ENCODE results near the gene RHOG. TPM values are rescaled to one million over a fixed set of nuclear protein-coding genes. Genes with fewer than 3 reads are reported as not detected.
"Not testable (repeated sequence)": the region's sequence is repeated elsewhere in the genome, so short reads cannot be mapped to it uniquely, and the experiment has no call there.

RHOG gene
- total RNA-seq, 1 donor from 2014 or later: 25.6 TPM

DNA sequence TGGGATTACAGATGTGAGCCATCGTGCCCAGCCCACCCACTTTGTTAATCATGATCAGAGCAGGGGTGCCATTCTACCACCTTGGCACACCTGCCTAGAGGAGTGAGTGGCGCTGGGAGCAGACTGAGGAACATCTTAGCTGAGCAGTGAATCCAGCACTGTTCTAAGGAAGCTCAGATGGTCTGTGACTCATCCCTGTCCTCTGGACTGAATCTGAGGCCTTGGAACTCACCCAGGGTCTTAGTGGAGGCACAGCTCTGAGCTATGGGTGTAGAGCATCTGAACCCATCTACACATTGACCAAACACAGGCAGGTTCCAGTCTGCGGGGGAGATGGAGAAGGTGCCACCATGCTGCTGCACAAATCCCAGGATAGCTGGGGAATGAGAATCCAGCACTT is 17.5 kb downstream of the RHOG start:
- ATAC-seq: no peak
- DNase-seq (ENCODE audit: missing footprints): no peak
- intact Hi-C loops (cut with DNase I): no loop called here

DNA sequence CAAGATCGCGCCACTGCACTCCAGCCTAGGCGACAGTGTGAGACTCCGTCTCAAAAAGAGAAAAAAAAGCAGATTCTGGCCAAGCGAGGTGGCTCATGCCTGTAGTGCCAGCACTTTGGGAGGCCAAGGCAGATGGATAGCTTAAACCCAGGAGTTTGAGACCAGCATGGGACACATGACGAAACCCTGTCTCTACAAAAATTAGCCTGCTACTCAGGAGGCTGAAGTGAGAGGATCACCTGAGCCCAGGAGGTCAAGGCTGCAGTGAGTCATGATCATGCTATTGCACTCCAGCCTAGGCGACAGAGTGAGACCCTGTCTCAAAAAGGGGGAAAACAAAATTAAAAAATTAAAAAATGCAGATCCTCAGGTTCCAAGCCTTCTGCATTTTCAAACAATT is 18.4 kb downstream of the RHOG start:
- DNase-seq (ENCODE audit: missing footprints) (no peak), ATAC-seq (no peak)

DNA sequence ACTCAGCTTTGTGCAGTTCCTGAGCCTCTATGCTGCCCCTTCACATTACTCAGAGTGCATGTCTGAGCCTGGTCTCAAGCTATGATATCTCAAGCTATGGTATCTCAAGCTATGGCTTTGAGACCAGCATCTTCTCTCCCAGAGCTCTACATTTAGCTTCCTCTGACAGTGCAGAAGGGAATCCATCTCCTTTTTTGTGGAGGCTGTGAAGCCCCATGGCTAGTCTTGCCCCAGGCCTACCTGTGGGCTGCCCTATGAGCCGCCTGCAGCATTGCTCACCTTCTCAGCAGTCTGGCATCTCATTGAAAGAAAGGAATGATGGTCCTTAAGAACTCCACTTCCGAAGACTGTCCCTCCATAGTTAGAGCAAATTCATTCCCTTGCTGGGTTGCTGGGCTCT is 19.8 kb downstream of the RHOG start:
- DNase-seq (ENCODE audit: missing footprints) (no peak), ATAC-seq (no peak)
- intact Hi-C loops (cut with DNase I): no loop called here

More for the DNA sequence above, 18.4 kb downstream of the RHOG start:
- intact Hi-C loops (cut with DNase I): no loop called here

DNA sequence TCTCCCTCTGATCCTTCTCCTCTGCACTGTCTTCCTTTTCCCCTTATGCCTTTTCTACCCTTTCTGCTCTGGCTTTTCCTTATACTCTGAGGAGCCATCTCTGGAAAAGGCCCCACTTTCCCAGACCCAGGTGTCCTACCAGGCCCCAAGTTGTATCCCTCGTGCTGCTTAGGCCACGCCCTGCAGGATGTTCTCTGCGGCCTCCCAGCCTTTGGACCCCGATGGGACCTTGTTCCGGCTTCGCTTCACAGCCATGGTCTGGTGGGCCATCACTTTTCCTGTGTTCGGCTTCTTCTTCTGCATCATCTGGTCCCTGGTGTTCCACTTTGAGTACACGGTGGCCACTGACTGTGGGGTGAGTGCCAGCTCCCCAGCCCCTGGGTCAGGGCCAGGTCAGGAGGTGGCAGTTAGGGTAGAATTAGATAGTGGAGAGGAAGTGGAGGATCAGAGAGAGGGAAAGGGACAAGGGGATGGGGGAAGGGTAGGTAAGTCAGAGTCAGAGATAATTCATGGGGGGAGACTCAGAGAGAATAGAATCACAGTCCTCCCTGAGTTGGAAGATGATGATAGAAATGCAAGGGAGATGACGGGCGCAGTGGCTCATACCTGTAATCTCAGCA is 23.5 kb downstream of the RHOG start:
- DNase-seq (ENCODE audit: missing footprints): no peak
- ATAC-seq: no peak
- intact Hi-C loops (cut with DNase I): no loop called here

DNA sequence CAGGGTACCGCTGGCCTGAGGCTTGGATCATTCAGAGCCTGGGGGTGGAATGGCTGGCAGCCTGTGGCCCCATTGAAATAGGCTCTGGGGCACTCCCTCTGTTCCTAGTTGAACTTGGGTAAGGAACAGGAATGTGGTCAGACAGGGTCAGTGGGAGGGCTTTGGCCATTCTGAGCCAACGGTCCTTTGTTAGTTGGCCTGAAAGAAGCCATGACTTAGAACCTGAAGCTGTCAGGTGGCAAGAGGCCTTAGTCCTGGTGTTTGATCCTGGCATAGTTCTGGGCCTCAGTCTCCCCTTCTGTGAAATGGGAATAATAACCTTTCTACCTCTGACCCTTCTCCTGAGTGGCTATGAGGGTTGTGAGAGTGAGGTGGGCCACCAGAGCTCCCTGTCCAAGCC is 24.1 kb downstream of the RHOG start:
- intact Hi-C loops (cut with DNase I): no loop called here
- ATAC-seq (no peak), DNase-seq (ENCODE audit: missing footprints) (no peak)

DNA sequence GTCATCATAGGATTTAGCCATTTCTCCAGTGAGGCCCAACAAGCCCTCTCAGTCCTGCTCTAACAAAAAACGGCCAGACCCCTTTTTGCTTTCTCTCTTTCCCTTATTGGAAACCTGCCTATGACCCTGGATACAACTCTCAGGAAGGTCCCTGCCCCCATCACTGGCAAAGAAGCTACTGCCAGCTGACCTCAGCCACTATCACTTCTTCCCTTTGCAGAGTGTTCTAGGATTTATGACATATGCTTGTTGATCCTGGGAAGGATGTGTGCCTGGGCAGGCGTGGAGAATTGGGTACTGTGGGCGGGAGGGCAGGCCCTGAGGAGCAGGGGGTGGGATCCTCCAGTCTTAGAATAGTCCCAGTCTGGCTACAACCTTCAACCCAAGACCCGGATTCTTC is 24.9 kb downstream of the RHOG start:
- ATAC-seq (peak; percentile 53), DNase-seq (ENCODE audit: missing footprints) (no peak)
- intact Hi-C loops (cut with DNase I): no loop called here

DNA sequence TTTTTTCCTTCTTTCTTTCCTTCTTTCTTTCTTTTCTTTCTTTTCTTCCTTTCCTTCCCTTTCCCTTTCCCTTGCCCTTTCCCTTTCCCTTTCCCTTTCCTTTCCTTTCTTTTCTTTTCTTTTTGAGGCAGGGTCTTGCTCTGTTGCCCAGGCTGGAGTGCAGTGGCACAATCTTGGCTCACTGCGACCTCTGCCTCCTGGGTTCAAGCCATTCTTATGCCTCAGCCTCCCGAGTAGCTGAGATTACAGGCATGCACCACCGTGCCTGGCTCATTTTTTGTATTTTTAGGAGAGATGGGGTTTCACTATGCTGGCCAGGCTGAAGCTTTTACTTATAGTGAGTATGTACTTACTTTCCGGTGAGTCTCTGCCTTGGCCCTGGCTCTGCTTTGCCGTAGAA is 25.9 kb downstream of the RHOG start:
- DNase-seq (ENCODE audit: missing footprints); intact Hi-C loops (cut with DNase I); ATAC-seq: not testable (repeated sequence)

DNA sequence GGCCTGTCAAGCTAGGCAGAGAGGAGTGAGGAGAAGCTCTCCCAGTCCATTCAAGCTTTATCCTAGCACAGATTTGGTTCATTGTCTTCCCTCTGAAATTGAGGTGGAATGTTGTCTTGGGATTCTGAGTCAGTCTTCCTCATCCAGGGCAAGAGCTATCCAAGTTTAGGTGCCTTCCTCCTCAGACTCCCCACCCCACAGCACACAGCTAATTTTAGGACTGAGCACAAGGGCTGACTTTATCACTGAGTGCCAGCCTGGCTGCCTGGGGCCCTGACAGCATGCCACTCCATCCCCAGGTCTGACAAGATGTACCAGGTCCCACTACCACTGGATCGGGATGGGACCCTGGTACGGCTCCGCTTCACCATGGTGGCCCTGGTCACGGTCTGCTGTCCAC is 29.8 kb downstream of the RHOG start:
- DNase-seq (ENCODE audit: missing footprints): no peak
- peak; percentile 55 for ATAC-seq

DNA sequence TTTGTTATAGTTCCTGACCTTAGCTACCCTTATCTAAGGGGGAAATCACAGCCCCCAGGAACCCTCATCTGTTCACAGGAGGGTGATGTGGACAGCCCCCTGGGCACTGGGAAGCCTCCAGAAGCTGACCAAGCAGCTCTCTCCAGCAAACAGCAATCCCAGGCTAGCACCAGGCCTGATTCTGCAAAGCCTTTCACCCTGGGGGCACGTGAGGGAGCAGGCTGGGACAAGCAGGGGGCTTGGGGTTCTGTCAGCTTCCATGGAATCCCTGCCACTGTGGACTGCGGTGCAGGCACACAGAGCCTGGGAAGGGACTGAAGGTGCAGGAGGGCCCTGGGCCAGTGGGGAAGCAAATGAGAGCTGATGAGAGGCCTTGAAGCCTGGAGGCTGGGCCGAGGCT is 30.3 kb downstream of the RHOG start:
- intact Hi-C loops (cut with DNase I): no loop called here
- no peak for ATAC-seq
- DNase-seq (ENCODE audit: missing footprints): no peak

More for the DNA sequence above, 29.8 kb downstream of the RHOG start:
- intact Hi-C loops (cut with DNase I): no loop called here

DNA sequence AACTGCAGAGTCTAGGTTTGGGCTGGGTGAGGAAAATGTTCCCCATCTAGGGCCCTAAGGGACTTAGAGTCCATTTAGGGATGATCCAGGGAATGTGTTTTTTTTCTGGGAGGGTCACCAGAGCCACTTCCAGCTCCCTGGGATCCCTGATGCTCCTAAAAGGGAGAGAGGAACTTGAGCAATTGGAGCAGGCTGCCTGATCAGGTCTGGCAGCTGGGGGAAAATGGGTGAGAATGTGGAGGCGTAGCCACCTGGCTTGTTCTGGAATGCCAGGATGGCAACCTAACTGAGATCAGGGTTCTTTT is 31.2 kb downstream of the RHOG start:
- no peak for DNase-seq (ENCODE audit: missing footprints)
- intact Hi-C loops (cut with DNase I): no loop called here
- no peak for ATAC-seq

DNA sequence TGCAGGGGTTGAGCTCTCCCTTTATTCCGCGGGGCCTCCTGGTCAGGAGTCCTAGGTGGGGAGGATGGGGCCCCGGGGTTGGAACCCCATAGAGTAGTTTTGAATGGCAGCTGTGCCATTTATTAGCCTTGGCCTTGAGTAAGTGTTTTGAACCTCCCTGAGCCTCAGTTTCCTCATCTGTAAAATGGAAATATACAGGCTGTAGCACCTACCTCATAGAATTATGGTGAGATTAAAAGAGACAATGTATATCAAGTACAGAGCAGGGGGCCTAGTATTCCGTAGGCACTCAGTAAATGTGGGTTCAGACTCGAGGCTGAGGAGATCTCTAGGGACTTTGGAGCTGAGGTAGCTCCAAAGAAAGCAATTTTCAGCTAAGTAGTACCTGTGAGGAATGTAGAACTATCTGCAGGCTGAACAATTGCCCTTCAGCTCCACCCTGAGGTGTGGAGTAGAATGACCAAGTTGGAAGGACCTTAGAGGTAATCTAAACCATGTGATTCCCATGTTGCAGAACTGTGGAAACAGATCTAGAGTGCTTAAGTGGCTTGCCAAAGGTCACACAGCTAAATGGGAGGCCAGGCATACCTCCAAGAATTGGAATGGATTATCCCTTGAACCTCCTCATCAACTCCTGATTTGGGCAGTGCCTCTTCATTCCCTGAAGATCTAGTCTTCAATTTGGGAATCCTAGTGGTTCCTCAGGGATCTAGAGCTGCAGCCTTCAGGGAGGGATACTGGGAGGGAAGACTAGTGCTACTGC is 31.7 kb downstream of the RHOG start:
- intact Hi-C loops (cut with DNase I): no loop called here
- peak; percentile 51 for ATAC-seq
- DNase-seq (ENCODE audit: missing footprints): no peak

DNA sequence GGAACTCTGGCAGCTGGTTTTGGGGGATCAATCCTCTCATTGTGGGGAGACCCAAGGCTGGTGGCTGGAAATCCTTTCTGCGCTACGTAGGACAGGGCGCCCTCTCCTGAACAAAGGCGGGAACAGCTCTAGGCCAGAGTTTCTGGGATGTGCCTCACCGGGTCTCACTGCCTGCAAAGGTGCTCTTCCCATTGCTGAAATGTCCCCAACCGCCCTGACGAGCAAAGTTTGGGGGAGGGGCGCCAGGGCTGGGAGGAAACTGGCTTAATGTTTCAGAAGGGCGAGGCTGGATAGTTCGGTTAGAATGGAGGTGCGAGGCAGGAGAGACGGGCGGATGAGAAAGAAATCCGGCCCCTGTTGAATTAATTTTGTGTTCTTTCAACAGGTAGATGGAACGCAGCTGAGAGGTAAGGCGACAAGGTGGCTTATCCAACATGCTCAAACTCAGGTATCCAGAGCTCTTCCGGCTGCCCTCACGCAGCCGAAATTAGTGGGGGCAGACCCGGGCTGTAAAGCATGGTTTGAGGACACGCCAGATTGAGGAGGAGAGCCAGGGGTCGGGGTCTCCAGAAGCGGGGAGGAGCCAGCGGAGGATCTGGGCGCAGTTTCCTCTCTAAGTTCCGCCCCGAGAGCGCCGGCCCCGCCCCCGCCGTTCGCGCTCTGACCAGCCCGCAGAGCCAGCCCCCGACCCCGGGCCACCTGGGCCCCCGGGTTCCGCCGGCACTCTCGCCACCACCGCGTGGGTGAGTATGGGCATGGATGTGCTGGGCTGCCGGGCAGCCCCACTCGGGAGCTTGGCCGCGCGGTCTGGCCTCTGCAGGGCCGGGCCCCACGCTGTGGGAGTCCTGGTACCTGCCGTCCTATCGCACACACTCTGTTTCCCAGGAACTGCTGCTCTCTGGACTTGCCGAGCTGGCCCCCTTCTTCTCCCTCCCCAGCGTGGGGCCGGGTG is 32.6 kb downstream of the RHOG start, which contains the start of gene PGAP2:
Gene PGAP2 (plus strand): TSS at position 652 of the 952 bp plus-strand sequence. CDS start 2,700 bp downstream, outside the sequence.
- DNase-seq (ENCODE audit: missing footprints) (peak; percentile 89), ATAC-seq (peak; percentile 69)
- intact Hi-C loops (cut with DNase I): no loop called here

DNA sequence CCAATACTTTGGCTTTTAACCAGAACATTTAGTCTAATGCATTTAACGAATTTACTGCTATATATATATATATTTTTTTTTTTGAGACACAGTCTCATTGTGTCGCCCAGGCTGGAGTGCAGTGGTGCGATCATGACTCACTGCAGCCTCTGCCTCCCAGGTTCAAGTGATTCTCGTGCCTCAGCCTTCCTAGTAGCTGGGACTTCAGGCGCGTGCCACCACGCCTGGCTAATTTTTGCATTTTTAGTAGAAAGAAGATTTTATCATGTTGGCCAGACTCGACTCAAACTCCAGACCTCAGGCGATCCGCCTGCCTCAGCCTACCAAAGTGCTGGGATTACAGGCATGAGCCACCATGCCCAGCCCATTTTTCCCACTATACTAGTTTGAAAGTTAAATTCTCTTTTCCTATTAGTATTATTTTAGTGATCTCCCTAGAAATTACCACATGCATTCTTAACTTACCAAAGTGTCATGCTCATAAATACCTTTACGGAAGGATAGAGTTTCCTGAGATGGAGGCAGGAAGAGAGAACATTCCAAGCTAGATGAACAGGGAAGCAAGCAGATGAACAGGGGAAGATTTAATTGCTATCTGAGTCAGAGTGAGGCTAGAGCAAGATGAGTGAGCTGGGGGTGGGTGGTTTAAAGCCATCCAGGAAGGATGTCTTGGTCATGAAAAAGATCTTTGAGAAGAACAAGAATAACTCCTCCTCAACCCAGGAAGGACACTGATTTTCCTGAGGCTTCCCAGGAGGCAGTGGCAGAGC is 36.8 kb downstream of the RHOG start:
- intact Hi-C loops (cut with DNase I): no loop called here
- DNase-seq (ENCODE audit: missing footprints) (no peak), ATAC-seq (no peak)

DNA sequence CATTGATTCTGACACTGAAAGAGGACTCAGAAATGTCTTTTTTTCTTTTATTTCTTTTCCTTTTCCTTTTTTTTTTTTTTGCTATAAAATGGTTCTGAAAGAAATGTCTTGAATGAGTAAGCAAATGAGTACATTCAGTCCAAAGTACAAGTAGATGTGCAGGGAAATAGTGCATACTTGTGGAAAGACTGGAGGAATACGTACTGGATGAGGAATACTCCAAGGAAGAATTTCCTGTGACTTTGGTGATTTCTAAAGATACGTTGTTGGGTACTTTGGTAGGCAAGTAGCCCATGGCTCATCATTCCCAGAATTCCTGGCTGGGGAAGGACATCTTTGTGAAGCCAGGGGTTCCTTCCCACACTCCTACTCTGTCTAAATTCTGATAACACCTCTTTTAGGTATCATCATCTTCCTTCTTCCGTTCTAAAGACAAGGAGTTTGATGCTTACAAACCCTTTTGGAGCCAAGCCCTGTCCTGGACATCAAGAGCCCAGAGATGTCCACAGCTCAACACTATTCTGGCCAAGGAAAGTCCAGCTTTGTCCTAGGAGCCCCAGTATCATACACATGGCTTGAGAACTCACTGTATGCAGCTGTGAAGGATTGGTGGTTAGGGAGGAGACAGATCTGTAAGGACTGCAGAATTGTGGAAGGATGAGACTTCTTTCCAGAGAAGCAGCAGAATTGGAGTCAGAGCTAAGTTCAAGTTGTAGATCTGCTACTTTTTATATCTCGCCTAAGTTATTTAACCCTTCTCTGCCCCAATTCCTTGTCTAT is 38.6 kb downstream of the RHOG start:
- ATAC-seq (no peak), DNase-seq (ENCODE audit: missing footprints) (no peak)
- intact Hi-C loops (cut with DNase I): no loop called here

DNA sequence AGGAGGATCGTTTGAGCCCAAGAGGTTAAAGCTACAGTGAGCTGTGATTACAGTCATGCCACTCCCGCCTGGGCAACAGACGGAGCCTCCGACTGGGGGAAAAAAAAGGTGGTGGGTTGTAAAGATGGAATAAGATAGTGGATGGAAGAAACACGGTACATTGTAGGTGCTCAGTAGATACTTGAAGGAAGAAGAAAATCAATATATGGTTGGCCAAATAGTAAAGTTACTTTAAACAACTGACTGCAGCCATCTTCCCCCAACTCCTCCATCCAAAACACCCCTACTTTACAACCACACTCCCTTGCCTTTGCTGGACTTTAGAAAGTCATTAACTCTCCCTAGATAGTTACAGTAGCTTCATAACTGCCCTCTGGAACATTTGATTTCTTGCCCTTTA is 40.9 kb downstream of the RHOG start:
- no peak for ATAC-seq
- DNase-seq (ENCODE audit: missing footprints): no peak
- intact Hi-C loops (cut with DNase I): loop anchor here (5.0 kb wide), 1 partner anchor 292 kb away; the partner anchor contains the start of gene RRM1

DNA sequence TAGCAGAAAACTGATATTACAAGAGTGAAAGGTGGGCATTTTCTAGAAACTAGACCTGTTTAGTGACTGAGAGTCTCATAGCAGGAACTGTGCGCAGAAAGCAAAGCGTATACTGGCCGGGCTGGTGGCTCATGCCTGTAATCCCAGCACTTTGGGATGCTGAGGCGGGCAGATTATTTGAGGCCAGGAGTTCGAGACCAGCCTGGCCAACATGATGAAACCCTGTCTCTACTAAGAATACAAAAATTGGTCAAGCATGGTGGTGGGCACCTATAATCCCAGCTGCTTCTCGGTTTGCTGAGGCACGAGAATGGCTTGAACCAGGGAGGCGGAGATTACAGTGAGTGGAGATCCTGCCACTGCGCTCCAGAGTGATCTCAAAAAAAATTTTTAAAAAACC is 41.6 kb downstream of the RHOG start:
- ATAC-seq: no peak

DNA sequence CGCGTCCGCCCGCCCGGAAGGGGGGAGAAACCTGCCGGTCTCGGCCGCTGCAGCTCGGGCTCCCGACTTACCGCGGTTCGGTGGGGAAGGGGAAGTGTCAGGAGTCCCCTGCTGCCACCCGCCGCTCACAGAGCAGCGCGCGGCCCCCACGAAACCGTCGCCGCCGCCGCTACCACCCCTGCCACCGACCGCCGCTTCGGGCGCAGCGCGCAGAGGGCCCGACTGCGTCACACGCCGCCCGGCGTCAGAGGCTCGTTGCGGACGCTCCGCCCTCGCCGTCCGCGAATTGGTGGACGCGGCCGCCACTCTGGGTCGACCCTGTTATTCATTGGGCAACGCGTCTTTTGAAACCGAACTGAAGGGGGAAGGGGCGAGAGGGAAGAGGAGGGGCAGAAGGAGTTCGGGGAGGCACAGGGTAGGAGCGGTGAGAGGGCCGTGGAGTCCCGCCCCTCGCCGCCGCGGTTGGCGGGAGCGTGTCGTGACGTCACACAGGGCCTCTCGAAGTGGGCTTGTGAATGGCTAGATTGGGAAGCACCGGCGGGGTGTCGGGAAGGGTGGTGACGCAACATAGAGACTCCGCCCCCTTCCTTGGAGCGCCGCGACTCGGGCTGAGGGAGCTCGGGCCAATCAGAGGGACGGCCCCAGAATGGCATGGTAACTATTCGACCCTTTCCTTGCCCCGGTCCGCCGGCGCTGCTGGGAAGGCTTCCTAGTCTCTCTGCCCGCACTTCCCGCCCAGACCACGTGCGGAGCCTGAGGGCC is 43.2 kb downstream of the RHOG start, which contains the start of gene NUP98:
Gene NUP98 (minus strand): TSS at position 226 of the 762 bp plus-strand sequence. CDS start 15,437 bp downstream, outside the sequence.
- intact Hi-C loops (cut with DNase I): loop anchor here (1.0 to 5.0 kb wide), 2 partner anchors 44 to 295 kb away; partner anchors contain the start of gene RRM1
- ATAC-seq: peak; percentile 98
- peak; percentile 100 for DNase-seq (ENCODE audit: missing footprints)

More for the DNA sequence above, 41.6 kb downstream of the RHOG start:
- intact Hi-C loops (cut with DNase I): loop anchor here (5.0 kb wide), 1 partner anchor 293 kb away; the partner anchor contains the start of gene RRM1
- no peak for DNase-seq (ENCODE audit: missing footprints)
